GM18858 (cell line): ENCODE results near the gene DAAM1.

Source experiments
- ATAC-seq: cut with Tn5 transposase; IDR thresholded peaks from one replicate; pipeline ENCODE4 v1.9.1; 2021; ENCODE audit not compliant: unreplicated experiment

DAAM1 gene

DNA sequence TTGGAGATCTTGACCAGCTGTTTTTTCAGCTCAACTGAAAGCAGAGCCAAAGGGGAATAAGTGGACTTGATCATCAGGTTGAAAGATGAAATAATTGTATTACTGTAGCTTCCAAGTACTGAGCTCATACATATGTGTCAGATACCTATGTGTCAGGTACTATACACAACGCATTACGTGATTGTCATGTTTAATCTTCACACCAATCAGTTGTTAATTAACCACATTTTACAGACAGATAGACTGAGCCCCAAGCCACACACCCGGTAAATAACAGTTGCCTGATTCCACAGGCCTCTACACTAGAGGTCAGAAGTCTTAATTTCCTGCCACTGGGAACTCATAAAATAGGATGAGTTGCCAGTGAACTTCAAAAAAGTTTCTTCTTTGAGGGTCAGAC, 148.2 kb downstream of the DAAM1 start:
- no peak for ATAC-seq

- no peak for ATAC-seq
These were observed 148.7 kb downstream of the DAAM1 start for GRCh38 chr14:59337141-59337611.

DNA sequence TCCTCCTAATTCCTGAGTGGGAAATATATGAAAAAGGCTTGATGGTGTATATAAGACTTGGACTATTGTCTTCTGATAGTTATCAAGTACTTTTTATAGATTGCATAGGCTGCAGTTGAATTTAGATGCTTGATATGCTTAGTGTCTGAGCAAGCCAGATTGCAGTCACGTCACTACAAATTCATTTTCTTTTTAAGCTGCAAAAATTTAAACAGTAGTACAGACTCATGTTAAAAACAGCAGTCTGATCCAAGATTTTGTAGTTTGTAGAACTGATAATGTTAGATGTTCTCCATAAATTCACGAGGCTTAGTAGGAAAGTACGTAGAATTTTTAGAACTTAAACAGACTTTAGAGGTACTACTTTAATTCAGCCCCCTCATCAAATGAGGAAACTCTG, 150.3 kb downstream of the DAAM1 start:
- no peak for ATAC-seq

DNA sequence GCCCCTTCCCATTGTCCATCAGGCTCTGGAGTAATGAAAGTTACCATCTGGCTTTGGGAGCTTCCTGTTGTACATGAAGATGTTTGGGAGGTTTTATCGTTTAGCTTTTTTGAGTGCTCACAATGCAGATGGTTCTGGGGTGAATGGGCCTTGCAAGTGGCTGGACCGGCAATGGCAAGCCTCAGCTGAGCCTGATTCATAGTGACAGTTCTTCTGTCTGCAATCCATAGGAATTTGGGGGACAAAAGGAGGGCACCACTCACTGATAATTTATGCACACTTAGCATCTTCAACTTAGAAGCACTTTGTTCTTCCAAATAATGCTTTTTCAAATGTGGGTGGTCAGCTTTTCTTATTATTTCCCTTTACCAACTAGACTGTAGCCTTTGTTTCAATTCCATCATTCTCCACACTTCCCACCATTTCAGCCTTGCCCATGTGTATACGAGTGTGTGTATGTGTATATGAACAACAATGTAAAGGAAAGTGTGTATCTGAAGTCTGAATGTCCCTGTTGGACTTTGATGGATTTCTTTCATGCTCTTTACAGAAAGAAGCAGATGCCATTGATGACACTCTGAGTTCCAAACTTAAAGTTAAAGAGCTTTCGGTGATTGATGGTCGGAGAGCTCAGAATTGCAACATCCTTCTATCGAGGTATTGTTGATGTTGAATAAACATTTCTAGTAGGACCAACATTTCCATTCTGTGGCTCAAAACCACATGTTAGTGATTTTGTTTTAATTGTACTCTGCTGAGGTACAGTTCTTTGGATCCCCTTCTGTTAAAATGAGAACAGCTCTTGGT, 151.3 kb downstream of the DAAM1 start:
- no peak for ATAC-seq

DNA sequence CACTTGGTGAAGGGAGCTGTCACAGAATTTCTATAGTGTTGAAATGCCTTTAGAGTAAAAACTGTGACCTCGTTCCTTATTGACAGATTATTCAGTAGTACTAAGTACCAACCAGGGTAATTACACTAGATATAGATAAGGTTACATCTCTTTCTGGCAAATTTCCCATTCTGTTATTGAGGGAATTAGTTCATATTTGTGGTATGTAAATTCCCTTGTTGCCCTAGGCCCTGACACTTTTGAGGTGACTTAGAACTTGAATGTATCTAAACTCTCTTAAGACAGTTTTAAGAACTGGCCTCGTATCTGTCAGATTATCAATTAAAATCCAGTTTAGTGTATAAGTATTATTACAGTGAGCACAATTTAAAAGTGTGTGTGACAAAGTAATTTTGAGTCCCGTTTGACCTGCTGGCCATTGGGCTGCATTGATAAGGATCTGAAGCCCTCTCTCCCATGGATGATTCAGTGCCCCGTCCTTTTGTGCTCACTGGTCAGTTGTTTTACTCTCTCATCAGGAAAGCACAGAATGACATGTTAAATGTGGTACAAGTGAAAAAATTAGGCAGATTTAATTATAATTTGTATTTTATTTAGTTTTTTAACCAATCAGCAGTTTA, 153.5 kb downstream of the DAAM1 start:
- ATAC-seq: no peak

- no peak for ATAC-seq
These were observed 154.3 kb downstream of the DAAM1 start for GRCh38 chr14:59342516-59343484.

GRCh38 chr14:59343585-59343984, 155.1 kb downstream of the DAAM1 start:
- ATAC-seq: no peak

DNA sequence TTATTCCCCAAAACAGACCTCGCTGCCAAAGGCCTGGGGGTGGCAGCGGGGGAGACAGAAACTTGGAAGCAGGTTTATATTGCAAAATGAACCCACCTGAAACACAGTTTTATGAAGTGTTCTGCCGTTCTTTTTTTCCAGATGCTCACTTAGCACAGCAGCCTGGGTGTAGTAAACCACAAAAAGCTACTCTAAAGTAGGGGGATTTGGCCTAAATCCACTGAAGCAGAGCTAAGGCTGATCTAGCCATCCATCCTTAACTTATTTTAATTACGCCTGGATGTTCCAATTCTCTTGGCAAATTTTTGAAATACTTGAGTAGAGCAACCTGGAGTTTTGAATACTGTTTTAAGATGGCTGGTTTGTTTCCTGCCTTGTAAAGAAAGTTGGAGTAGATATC, 155.5 kb downstream of the DAAM1 start:
- no peak for ATAC-seq

DNA sequence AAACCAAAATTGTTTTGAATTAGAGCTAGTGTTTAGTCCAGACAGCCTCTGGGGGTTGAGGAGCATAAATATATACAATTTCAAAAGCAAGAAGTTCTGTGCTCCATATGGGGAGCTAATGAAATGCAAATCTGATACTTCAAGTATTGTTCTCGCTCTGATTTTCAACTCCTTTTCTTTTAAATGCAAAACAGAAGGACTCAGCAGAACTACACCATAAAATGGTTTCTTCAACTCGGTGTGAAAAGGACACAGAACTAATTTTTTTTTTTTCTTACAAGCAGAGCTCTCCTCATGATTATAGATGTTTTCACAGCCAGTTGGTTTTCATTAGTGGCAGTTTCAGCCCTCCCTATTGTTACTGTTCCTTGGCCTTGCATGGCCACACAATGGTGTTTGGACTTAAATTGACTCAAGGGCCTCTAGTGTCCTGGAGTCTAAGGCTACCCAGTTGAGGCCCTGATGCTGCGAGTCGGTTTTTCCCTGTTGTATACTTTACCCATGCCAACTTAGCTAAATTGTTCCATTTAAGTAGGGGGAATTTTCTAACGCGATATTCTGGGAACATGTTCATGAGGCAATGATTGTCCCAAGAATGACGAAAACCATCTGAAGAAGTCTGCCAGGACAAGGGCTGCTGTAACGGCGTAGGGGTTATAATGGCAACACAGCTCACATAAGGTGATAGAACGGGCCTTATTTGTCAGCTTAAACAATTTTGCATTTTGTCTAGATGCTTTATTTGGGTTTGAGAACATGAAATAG, 156.4 kb downstream of the DAAM1 start:
- no peak for ATAC-seq

DNA sequence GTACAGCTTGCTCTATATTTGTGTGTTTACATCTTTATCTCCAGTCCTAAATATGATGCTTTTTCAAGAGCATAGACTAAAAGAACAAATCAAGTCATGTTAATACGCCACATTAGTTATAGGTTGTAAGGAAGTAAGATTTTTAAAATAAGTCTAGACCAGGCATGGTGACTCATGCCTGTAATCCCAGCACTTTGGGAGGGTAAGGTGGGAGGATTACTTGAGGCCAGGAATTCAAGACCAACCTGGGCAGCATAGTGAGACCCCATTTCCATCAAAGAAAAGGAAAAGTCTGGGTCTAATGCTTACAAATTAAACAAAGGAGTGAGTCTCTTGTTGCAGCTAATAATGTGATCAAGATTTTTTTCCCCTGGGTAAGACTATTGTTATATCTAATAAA, 157.9 kb downstream of the DAAM1 start:
- no peak for ATAC-seq

- no peak for ATAC-seq
These were observed 158.5 kb downstream of the DAAM1 start for GRCh38 chr14:59346796-59347510.

DNA sequence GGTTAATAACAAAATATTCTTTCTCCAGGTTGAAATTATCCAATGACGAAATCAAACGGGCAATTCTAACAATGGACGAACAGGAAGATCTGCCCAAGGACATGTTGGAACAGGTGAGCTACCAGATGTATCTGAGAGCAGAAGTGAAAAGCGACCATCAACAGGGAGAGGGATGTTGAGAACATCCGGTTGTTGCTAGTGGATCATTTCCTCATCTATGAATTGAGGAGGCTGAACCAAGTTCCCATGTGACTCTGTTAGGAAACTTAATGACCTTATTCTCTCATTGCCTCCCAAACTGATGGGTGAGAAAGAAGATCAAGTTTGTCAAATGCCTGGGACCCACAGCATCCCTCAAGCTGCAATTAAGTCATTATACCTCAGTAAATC, 159.0 kb downstream of the DAAM1 start:
- ATAC-seq: no peak

DNA sequence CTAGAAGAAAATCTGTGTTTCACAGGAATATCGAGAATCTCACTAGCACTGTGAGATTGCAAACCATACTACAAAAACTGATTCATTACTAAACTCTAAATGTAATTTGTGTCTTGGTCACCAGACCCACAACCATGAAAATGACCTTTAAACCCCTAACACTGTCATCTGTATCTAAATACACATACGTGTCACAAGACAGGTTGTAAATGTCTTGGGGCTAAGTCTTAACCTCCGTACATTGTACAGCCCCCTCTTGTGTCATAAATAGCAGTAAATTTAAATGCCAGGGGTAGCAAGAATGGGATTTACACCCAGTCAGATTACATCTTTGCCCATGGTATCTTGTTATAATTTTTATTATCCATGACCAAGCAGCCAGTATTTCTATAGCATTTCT, 159.4 kb downstream of the DAAM1 start:
- ATAC-seq: no peak

- ATAC-seq: no peak
These were observed 160.8 kb downstream of the DAAM1 start for GRCh38 chr14:59349258-59349701.

DNA sequence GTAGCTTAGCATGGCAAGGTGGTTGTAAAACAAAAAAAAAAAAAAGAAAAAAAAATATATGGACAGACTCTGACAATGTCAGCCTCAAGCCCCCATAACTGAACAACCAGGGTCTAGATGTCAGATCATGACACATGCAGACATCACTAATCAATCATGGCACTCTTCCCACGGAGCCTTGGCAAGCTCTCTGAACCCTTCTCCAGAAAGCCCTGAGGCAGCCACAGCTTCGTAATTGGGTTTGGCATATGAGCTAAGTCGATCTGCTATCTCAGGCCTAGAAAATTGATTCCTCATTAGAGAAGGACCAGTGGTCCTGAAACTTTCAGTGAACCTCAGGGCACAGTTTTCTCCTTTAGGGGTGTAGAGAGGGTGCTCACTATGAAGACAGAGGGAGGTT, 164.5 kb downstream of the DAAM1 start:
- ATAC-seq: no peak

DNA sequence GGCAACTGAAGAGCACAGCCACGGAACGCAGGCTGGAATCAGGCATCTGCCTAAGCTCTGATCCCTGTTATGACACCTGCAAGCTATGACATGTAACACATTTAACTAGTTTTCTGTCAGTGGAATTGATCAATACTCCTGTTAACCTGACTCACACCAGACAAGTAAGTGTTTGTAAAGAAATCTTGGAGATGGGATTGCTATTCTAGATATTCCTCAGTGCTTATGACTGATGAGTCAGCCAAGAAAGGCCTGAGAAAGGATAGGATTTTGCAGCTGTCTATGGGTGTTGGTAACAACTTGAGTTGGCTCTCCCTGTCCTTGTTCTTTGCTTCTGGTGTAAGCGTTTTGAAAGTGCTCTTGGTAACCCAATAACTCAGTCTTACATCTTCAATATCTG, 166.2 kb downstream of the DAAM1 start:
- no peak for ATAC-seq

- ATAC-seq: no peak
These were observed 166.6 kb downstream of the DAAM1 start for GRCh38 chr14:59355091-59355490.

GRCh38 chr14:59356312-59356711, 167.8 kb downstream of the DAAM1 start:
- peak; percentile 21 for ATAC-seq

DNA sequence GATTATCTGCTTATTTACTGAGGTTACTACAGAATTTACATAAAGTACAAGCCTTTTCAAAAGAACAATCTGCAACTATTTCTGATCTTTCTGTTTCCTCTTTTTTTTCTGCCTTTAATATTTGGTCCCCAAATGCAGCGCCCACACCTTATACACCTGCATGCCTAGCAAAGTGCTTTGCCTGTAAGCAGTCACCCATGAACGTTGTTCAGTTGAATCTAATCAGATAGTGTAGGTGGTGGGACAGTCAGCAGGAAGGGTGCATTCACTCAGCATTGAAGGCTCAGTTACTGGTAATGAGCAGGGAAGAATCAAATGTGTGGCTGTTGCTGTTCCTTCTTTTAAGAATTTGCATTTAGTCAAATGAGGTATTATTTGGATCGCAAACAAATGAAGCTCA, 168.3 kb downstream of the DAAM1 start:
- ATAC-seq: peak; percentile 80

DNA sequence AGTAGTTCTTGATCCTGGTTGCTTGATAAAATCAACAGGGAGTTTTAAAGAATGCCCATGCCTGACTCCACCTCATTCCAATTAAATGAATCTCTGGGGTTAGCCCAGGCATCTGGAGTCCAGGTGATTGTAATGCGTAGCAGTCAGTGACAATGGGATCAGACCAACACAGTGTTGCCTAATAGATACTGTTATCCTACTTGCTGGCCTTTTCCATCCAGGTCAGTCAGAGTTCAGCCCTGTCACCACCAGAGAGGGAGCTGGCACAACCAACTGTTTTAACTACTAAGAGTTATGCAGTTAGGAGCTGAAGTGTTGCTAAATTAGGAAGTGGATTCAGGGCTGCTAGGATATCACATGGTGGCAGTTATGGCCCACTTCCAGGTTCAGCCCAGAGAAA, 169.6 kb downstream of the DAAM1 start:
- no peak for ATAC-seq
